ENCODE data around the gene EML2. TPM values are rescaled to one million over a fixed set of nuclear protein-coding genes. Genes with fewer than 3 reads are reported as not detected.

EML2 gene
- polyA plus RNA-seq, 1 experiment: 30.4 TPM

- POLR2A ChIA-PET: interaction anchor here (0.5 kb wide), 2 partner anchors 30 to 32 kb away, joined by 6 read pairs; no protein-coding TSS in a partner anchor
- CTCF ChIA-PET: interaction anchor here (1.6 to 2.6 kb wide), 2 partner anchors 9 to 44 kb away, joined by 9 to 19 read pairs; no protein-coding TSS in a partner anchor
- TF ChIP-seq, protein P1, sequence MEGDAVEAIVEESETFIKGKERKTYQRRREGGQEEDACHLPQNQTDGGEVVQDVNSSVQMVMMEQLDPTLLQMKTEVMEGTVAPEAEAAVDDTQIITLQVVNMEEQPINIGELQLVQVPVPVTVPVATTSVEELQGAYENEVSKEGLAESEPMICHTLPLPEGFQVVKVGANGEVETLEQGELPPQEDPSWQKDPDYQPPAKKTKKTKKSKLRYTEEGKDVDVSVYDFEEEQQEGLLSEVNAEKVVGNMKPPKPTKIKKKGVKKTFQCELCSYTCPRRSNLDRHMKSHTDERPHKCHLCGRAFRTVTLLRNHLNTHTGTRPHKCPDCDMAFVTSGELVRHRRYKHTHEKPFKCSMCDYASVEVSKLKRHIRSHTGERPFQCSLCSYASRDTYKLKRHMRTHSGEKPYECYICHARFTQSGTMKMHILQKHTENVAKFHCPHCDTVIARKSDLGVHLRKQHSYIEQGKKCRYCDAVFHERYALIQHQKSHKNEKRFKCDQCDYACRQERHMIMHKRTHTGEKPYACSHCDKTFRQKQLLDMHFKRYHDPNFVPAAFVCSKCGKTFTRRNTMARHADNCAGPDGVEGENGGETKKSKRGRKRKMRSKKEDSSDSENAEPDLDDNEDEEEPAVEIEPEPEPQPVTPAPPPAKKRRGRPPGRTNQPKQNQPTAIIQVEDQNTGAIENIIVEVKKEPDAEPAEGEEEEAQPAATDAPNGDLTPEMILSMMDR (IDR thresholded peaks at IDR 0.05; ENCODE audit: insufficient read depth, low read depth, low read length): no peak
- Histone ChIP-seq H3K4me3 (ENCODE audit: low read depth, low read length) (no peak overlapping the region), H3K36me3 (ENCODE audit: control insufficient read depth, insufficient read depth, low read length) (no peaks in the 10 kb centered on the region), H3K27me3 (ENCODE audit: control insufficient read depth, insufficient read depth, low read length) (peaks cover 12% of the 10 kb centered on the region)
- DNase-seq (ENCODE audit: low read depth): no peak
Observed at GRCh38 chr19:45598267-45599001, 40.8 kb downstream of the EML2 start.

- H3K27me3 ChIP-seq (ENCODE audit: control insufficient read depth, insufficient read depth, low read length): peaks cover 12% of the 10 kb centered on the region
Observed at GRCh38 chr19:45597425-45598111, 41.6 kb downstream of the EML2 start.

GRCh38 chr19:45595814-45596213 is 43.4 kb downstream of the EML2 start:
- no peak overlapping the region for H3K4me3 ChIP-seq (ENCODE audit: low read depth, low read length)
- ChIA-PET CTCF (no interaction called here), POLR2A (no interaction called here)
- no peaks in the 10 kb centered on the region for H3K36me3 ChIP-seq (ENCODE audit: control insufficient read depth, insufficient read depth, low read length)
- peaks cover 4% of the 10 kb centered on the region for H3K27me3 ChIP-seq (ENCODE audit: control insufficient read depth, insufficient read depth, low read length)
- TF ChIP-seq, protein P1 (IDR thresholded peaks at IDR 0.05; ENCODE audit: insufficient read depth, low read depth, low read length): no peak
- DNase-seq (ENCODE audit: low read depth): no peak

More at GRCh38 chr19:45597425-45598111, 41.6 kb downstream of the EML2 start:
- TF ChIP-seq, protein P1 (IDR thresholded peaks at IDR 0.05; ENCODE audit: insufficient read depth, low read depth, low read length): no peak
- H3K4me3 ChIP-seq (ENCODE audit: low read depth, low read length): no peak overlapping the region
- no peaks in the 10 kb centered on the region for H3K36me3 ChIP-seq (ENCODE audit: control insufficient read depth, insufficient read depth, low read length)
- ChIA-PET CTCF (interaction anchor here (1.6 to 2.6 kb wide), 2 partner anchors 9 to 44 kb away, joined by 9 to 19 read pairs; no protein-coding TSS in a partner anchor), POLR2A (no interaction called here)
- DNase-seq (ENCODE audit: low read depth): no peak

DNA sequence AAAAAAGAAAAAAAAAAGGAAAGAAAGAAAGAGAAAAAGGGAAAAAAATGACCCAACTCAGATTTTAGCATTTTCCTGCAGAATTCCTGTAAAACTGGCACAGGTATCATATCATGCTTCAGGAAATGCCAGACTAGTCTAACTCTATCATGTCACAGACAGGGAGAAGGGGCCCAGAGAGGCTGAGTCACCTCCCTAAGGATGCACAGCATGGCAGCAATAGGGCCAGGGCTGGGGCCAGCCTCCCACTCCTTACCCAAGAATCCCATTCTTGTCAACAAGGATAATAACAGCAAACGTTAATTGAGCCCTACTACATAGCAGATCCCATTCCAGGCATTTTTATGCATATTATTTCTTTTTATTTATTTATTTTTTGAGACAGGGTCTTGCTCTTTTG is 45.7 kb downstream of the EML2 start:
- TF ChIP-seq, protein P1 (IDR thresholded peaks at IDR 0.05; ENCODE audit: insufficient read depth, low read depth, low read length): no peak
- ChIA-PET POLR2A (no interaction called here), CTCF (interaction anchor here (0.6 to 2.1 kb wide), 2 partner anchors 49 to 1881 kb away, joined by 3 to 13 read pairs; no protein-coding TSS in a partner anchor)
- no peak for DNase-seq (ENCODE audit: low read depth)
- H3K36me3 ChIP-seq (ENCODE audit: control insufficient read depth, insufficient read depth, low read length): no peaks in the 10 kb centered on the region
- no peak overlapping the region for H3K4me3 ChIP-seq (ENCODE audit: low read depth, low read length)
- no peaks in the 10 kb centered on the region; the same call in none of the 2 replicates for H3K27me3 ChIP-seq (ENCODE audit: control insufficient read depth, insufficient read depth, low read length)

DNA sequence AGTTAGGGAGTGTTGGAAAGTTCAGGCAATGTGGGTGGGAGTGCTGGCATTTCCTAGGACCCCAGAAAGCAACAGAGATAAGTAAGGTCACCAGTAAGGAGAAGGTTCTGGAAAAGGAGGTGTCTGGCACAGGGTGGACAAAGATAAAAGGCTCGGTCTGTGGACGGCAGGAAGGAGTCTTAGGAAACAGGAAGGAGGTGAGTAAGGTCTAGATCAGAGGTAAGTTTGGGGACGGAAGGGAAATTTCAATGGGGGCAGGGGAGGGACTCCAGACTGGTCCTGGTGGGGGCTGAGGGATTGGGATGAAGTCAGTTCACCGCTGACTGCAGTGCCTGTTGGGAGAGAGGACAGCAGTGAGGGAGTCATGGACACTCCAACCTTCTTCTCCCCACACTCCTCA is 46.8 kb downstream of the EML2 start:
- Histone ChIP-seq H3K27me3 (ENCODE audit: control insufficient read depth, insufficient read depth, low read length) (no peaks in the 10 kb centered on the region; the same call in 1 of the 2 replicates), H3K4me3 (ENCODE audit: low read depth, low read length) (no peak overlapping the region), H3K36me3 (ENCODE audit: control insufficient read depth, insufficient read depth, low read length) (no peaks in the 10 kb centered on the region)
- no peak for DNase-seq (ENCODE audit: low read depth)
- TF ChIP-seq, protein P1 (IDR thresholded peaks at IDR 0.05; ENCODE audit: insufficient read depth, low read depth, low read length): no peak
- CTCF ChIA-PET: interaction anchor here (2.6 kb wide), 1 partner anchor 50 kb away, joined by 27 read pairs; no protein-coding TSS in a partner anchor
- POLR2A ChIA-PET: no interaction called here
